Muscle of arm (tissue), 12 donors: Measurements from ENCODE around the gene LRRFIP1. TPM values are rescaled to one million over a fixed set of nuclear protein-coding genes. Genes with fewer than 3 reads are reported as not detected.

Source experiments
- DNase-seq: peaks from one replicate; pipeline ENCODE4 v3.0.0-alpha.2; 2013
- polyA plus RNA-seq, 12 donors: library from polyadenylated mRNA; unstranded; fragments of 120-200 nt; gene quantifications; one replicate each; pipeline ENCODE4 v1.2.1, GENCODE V29; 2013; ENCODE audit not compliant: insufficient read length in 12 of 12

LRRFIP1 gene
- polyA plus RNA-seq, 12 donors, result 108 to 837 (median 163) TPM

- peak; percentile 81 for DNase-seq
These were observed 73.2 kb downstream of the LRRFIP1 start for GRCh38 chr2:237700512-237701032.

- no peak for DNase-seq
These were observed 73.9 kb downstream of the LRRFIP1 start for GRCh38 chr2:237701033-237701858.

GRCh38 chr2:237701859-237702390 lies 74.5 kb downstream of the LRRFIP1 start:
- no peak for DNase-seq

GRCh38 chr2:237702441-237703391 lies 75.3 kb downstream of the LRRFIP1 start:
- no peak for DNase-seq

GRCh38 chr2:237704501-237705434 lies 77.4 kb downstream of the LRRFIP1 start:
- DNase-seq, result no peak

GRCh38 chr2:237706257-237706656 lies 78.9 kb downstream of the LRRFIP1 start:
- no peak for DNase-seq

- no peak for DNase-seq
These were observed 80.6 kb downstream of the LRRFIP1 start for GRCh38 chr2:237708065-237708398.

- DNase-seq, result no peak
These were observed 81.1 kb downstream of the LRRFIP1 start for GRCh38 chr2:237708491-237708890.

GRCh38 chr2:237708961-237709360 lies 81.6 kb downstream of the LRRFIP1 start:
- no peak for DNase-seq

- DNase-seq, result no peak
These were observed 84.2 kb downstream of the LRRFIP1 start for GRCh38 chr2:237711458-237712150.

GRCh38 chr2:237712477-237713377 lies 85.3 kb downstream of the LRRFIP1 start:
- no peak for DNase-seq

GRCh38 chr2:237714690-237715458 lies 87.5 kb downstream of the LRRFIP1 start:
- peak; percentile 75 for DNase-seq

GRCh38 chr2:237715459-237715947 lies 88.1 kb downstream of the LRRFIP1 start:
- no peak for DNase-seq

- DNase-seq, result no peak
These were observed 88.6 kb downstream of the LRRFIP1 start for GRCh38 chr2:237716011-237716410.

GRCh38 chr2:237717366-237718276 lies 90.2 kb downstream of the LRRFIP1 start:
- DNase-seq, result no peak

- no peak for DNase-seq
These were observed 90.9 kb downstream of the LRRFIP1 start for GRCh38 chr2:237718277-237718634.

GRCh38 chr2:237720444-237720843 lies 93.1 kb downstream of the LRRFIP1 start:
- DNase-seq, result no peak
